HL-60 (cell line): ENCODE measurements around the gene NACC2.

Source experiments
- DNase-seq, 2 experiments: peaks; one replicate each; pipeline ENCODE4 v3.0.0-alpha.2; 2010 to 2020; ENCODE audit warnings: low read depth in 1 of 2, low spot score in 1 of 2
- H3K27ac ChIP-seq: fragments of 250-450 bp; sonication (Bioruptor Pico); replicated peaks from 2 replicates; pipeline ENCODE4 v1.5.1; 2020; ENCODE audit warnings: mild to moderate bottlenecking, moderate library complexity
- H3K27me3 ChIP-seq: fragments of 250-450 bp; sonication (Bioruptor Pico); 2 replicates; pipeline ENCODE4 v1.5.1; 2021; ENCODE audit warnings: mild to moderate bottlenecking, moderate library complexity; ENCODE audit not compliant: insufficient read depth, poor library complexity, severe bottlenecking
- H3K4me3 ChIP-seq: replicated peaks from 2 replicates; pipeline ENCODE4 v1.5.1; 2011; ENCODE audit warnings: mild to moderate bottlenecking, control low read depth, low read length; ENCODE audit not compliant: insufficient read depth
- CTCF ChIP-seq: IDR thresholded peaks from one replicate; pipeline ENCODE4 v1.5.1; 2011; ENCODE audit warnings: low read length, control low read depth, inconsistent platforms; ENCODE audit not compliant: insufficient read depth
- GABPA ChIP-seq: IDR thresholded peaks from 2 replicates; pipeline ENCODE4 v1.6.1; 2012; ENCODE audit warnings: low read depth
- POLR2AphosphoS5 ChIP-seq: IDR thresholded peaks from 2 replicates; pipeline ENCODE4 v1.6.1; 2012; ENCODE audit warnings: low read depth
- REST ChIP-seq: IDR thresholded peaks from 2 replicates; pipeline ENCODE4 v1.6.1; 2012; ENCODE audit warnings: low read depth; ENCODE audit not compliant: insufficient replicate concordance
- SPI1 ChIP-seq: IDR thresholded peaks from 2 replicates; pipeline ENCODE4 v1.6.1; 2012; ENCODE audit warnings: low read depth, mild to moderate bottlenecking, borderline replicate concordance

NACC2 gene

GRCh38 chr9:136054146-136054545 lies 40.9 kb downstream of the NACC2 start:
- H3K4me3 ChIP-seq = no peak overlapping the region
- no peak for TF ChIP-seq POLR2AphosphoS5
- no peak for TF ChIP-seq GABPA
- no peak for TF ChIP-seq SPI1
- no peak for TF ChIP-seq CTCF
- TF ChIP-seq REST = no peak

GRCh38 chr9:136053757-136054142 lies 41.3 kb downstream of the NACC2 start:
- Histone ChIP-seq H3K27ac (no peak overlapping the region), H3K27me3 (no peaks in the 10 kb centered on the region), H3K4me3 (no peak overlapping the region)
- no peak for DNase-seq
- TF ChIP-seq CTCF (no peak), REST (no peak), POLR2AphosphoS5 (no peak), SPI1 (no peak), GABPA (no peak)

More at GRCh38 chr9:136054146-136054545, 40.9 kb downstream of the NACC2 start:
- Histone ChIP-seq H3K27ac (no peak overlapping the region), H3K27me3 (no peaks in the 10 kb centered on the region)
- DNase-seq = no peak

GRCh38 chr9:136052991-136053756 lies 41.9 kb downstream of the NACC2 start:
- no peak for DNase-seq
- TF ChIP-seq POLR2AphosphoS5 (no peak), GABPA (no peak), CTCF (no peak), SPI1 (no peak)
- H3K4me3 ChIP-seq = no peak overlapping the region
- H3K27ac ChIP-seq = no peak overlapping the region
- no peaks in the 10 kb centered on the region for H3K27me3 ChIP-seq
